Measurements from ENCODE around the gene EGR2. TPM values are rescaled to one million over a fixed set of nuclear protein-coding genes. Genes with fewer than 3 reads are reported as not detected.
A peak's percentile ranks its signal among the peaks of the same experiment; 100 is the strongest.

EGR2 gene
- total RNA-seq, 1 experiment from 2014 or later = 0.92 TPM

DNA sequence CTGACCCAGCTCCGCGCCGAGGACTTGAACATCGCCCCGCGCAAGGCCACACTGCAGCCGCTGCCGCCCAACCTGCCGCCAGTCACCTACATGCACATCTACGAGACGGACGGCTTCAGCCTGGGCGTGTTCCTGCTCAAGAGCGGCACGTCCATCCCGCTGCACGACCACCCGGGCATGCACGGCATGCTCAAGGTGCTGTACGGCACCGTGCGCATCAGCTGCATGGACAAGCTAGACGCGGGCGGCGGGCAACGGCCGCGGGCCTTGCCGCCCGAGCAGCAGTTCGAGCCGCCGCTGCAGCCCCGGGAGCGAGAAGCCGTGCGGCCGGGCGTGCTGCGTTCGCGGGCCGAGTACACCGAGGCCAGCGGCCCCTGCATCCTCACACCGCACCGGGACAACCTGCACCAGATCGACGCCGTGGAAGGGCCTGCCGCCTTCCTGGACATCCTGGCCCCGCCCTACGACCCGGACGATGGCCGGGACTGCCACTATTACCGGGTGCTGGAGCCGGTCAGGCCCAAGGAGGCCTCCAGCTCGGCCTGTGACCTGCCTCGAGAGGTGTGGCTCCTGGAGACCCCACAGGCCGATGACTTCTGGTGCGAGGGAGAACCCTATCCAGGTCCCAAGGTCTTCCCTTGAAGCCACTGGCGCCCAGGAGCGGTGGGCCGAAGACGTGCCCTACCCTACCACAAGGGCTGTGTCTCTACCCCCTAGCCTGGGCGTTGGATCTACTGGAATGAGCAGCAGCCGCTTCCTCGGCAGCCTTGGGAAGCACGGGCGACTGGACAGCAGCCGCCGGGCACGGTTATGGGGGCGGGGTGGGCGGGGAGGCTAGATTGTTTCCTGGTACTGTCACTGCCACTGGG, 10.7 kb downstream of the EGR2 start (continued):
- TF ChIP-seq ZNF138 (CRISPR knock-in tag; conservative IDR thresholded peaks at IDR 0.05) (no peak), ZNF671 (CRISPR knock-in tag; IDR thresholded peaks at IDR 0.05) (no peak), STAT6 (CRISPR knock-in tag; conservative IDR thresholded peaks at IDR 0.05; ENCODE audit: low read depth) (no peak), ZSCAN18 (CRISPR knock-in tag; IDR thresholded peaks at IDR 0.05) (no peak), ELF4 (CRISPR knock-in tag; IDR thresholded peaks at IDR 0.05; ENCODE audit: low read depth) (no peak), ZNF121 (CRISPR knock-in tag; IDR thresholded peaks at IDR 0.05) (peak; percentile 38; the same call in 1 of the 2 replicates), MAX (CRISPR knock-in tag; IDR thresholded peaks at IDR 0.05) (no peak), ATF1 (CRISPR knock-in tag; IDR thresholded peaks at IDR 0.05) (0 out of 2 replicates have a peak, but pooled peaks have one; percentile 63), IRF2 (CRISPR knock-in tag; IDR thresholded peaks at IDR 0.05; ENCODE audit: borderline replicate concordance, low read depth) (no peak; the same call in 1 of the 2 replicates), CTCF (IDR thresholded peaks at IDR 0.05) (no peak), MXD4 (CRISPR knock-in tag; IDR thresholded peaks at IDR 0.05; ENCODE audit: borderline replicate concordance) (no peak), OVOL2 (CRISPR knock-in tag; IDR thresholded peaks at IDR 0.05; ENCODE audit: borderline replicate concordance) (no peak), ZBTB21 (CRISPR knock-in tag; IDR thresholded peaks at IDR 0.05; ENCODE audit: borderline replicate concordance) (no peak), FOXK1 (CRISPR knock-in tag; IDR thresholded peaks at IDR 0.05) (no peak), KAT7 (CRISPR knock-in tag; IDR thresholded peaks at IDR 0.05; ENCODE audit: borderline replicate concordance) (no peak), JUN (CRISPR knock-in tag; IDR thresholded peaks at IDR 0.05) (0 out of 2 replicates have a peak, but pooled peaks have one; percentile 3), RELA (CRISPR knock-in tag; IDR thresholded peaks at IDR 0.05; ENCODE audit: borderline replicate concordance) (no peak), ATF3 (CRISPR knock-in tag; conservative IDR thresholded peaks at IDR 0.05) (no peak), NFYB (CRISPR knock-in tag; conservative IDR thresholded peaks at IDR 0.05; ENCODE audit: low read depth) (no peak), SMAD4 (CRISPR knock-in tag; IDR thresholded peaks at IDR 0.05) (no peak), PREB (CRISPR knock-in tag; IDR thresholded peaks at IDR 0.05; ENCODE audit: borderline replicate concordance) (no peak)
- TF ChIP-seq, protein P1, sequence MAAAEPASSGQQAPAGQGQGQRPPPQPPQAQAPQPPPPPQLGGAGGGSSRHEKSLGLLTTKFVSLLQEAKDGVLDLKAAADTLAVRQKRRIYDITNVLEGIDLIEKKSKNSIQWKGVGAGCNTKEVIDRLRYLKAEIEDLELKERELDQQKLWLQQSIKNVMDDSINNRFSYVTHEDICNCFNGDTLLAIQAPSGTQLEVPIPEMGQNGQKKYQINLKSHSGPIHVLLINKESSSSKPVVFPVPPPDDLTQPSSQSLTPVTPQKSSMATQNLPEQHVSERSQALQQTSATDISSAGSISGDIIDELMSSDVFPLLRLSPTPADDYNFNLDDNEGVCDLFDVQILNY (CRISPR knock-in tag; IDR thresholded peaks at IDR 0.05) = no peak
- TF ChIP-seq, protein P2, sequence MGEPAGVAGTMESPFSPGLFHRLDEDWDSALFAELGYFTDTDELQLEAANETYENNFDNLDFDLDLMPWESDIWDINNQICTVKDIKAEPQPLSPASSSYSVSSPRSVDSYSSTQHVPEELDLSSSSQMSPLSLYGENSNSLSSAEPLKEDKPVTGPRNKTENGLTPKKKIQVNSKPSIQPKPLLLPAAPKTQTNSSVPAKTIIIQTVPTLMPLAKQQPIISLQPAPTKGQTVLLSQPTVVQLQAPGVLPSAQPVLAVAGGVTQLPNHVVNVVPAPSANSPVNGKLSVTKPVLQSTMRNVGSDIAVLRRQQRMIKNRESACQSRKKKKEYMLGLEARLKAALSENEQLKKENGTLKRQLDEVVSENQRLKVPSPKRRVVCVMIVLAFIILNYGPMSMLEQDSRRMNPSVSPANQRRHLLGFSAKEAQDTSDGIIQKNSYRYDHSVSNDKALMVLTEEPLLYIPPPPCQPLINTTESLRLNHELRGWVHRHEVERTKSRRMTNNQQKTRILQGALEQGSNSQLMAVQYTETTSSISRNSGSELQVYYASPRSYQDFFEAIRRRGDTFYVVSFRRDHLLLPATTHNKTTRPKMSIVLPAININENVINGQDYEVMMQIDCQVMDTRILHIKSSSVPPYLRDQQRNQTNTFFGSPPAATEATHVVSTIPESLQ (CRISPR knock-in tag; IDR thresholded peaks at IDR 0.05) = no peak
- TF ChIP-seq, protein P3, sequence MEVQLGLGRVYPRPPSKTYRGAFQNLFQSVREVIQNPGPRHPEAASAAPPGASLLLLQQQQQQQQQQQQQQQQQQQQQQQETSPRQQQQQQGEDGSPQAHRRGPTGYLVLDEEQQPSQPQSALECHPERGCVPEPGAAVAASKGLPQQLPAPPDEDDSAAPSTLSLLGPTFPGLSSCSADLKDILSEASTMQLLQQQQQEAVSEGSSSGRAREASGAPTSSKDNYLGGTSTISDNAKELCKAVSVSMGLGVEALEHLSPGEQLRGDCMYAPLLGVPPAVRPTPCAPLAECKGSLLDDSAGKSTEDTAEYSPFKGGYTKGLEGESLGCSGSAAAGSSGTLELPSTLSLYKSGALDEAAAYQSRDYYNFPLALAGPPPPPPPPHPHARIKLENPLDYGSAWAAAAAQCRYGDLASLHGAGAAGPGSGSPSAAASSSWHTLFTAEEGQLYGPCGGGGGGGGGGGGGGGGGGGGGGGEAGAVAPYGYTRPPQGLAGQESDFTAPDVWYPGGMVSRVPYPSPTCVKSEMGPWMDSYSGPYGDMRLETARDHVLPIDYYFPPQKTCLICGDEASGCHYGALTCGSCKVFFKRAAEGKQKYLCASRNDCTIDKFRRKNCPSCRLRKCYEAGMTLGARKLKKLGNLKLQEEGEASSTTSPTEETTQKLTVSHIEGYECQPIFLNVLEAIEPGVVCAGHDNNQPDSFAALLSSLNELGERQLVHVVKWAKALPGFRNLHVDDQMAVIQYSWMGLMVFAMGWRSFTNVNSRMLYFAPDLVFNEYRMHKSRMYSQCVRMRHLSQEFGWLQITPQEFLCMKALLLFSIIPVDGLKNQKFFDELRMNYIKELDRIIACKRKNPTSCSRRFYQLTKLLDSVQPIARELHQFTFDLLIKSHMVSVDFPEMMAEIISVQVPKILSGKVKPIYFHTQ (CRISPR knock-in tag; IDR thresholded peaks at IDR 0.05) = no peak
